CD4-positive, alpha-beta T cell treated with Interleukin-2 at 100 ng/mL for 4 hours (primary cell): ENCODE results near the gene LPAR1.

Experiments used
- DNase-seq: peaks from one replicate; pipeline ENCODE4 v3.0.0-alpha.2; 2020; ENCODE audit warnings: low spot score

The LPAR1 gene

DNA sequence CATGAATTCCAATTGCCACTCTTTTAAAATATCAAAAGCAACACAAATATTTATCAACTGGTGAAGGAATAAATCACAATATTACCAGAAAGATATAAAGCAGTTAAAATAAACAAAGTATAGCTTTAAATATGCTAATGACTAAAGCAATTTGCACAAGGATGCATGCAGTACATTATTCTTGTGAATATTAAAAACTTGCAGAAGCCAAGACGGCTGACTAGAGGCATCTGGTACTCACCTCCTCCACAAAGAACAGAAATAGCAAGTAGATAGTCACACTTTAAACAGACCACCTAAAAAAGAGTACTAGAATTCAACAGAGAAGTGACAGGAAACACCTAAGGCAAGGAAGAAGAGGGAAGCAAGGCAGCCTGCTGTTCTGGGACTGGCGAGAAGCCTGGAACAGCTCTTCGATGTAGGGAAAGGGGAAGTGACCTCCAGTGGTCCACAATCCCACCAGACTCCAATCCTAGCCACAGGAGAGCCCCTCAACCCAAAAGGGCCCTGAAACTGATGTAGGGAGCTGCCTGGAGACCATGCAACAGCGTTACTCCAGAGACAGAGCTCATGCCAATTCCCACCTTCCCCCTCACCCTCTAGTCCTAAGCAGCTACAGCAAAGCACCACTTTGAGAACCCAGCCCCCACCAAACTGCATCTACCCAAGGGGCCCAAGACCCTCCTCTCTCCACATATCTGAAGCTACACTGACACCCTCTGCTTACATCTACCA is 86.3 kb downstream of the LPAR1 start:
- DNase-seq = no peak

DNA sequence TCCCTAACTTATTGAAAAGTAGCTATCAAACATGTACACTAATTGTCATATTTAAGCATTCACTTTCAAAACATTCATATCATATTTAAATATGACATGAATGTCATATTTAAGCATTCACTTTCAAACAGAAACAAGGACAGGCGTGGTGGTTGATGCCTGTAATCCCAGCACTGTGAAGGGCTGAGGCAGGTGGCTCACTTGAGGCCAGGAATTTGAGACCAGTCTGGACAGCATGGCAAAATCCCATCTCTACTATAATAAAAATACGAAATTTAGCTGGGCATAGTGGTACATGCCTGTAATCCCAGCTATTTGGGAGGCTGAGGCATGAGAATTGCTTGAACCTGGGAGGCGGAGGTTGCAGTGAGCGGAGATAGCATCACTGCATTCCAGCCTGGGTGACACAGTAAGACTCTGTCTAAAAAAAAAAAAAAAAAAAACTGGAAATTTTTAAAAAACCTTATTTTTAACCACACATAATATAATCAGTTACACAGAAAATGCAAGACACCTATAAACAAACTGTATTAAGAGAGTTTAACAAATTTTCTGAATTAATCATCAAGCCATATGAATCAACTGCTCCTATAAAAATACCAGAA is 88.1 kb downstream of the LPAR1 start:
- DNase-seq = no peak

DNA sequence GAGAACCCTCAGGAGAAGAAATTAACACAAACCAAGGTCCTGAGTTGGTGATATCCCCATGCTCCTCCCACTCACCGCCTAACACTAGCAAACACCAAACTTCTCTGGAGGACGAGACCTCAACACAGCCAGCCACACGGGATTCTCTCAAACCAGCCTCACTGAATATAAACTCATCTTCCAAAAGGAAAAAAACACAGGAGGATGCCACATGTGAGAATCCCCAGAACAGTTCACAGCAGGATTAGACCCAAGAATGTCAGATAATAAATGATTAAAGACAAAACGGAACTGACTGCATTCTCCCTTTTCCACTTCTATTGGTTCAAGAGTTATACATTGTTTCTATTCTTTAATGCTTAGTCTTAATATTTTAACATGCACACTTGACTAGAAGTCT is 89.2 kb downstream of the LPAR1 start:
- no peak for DNase-seq

DNA sequence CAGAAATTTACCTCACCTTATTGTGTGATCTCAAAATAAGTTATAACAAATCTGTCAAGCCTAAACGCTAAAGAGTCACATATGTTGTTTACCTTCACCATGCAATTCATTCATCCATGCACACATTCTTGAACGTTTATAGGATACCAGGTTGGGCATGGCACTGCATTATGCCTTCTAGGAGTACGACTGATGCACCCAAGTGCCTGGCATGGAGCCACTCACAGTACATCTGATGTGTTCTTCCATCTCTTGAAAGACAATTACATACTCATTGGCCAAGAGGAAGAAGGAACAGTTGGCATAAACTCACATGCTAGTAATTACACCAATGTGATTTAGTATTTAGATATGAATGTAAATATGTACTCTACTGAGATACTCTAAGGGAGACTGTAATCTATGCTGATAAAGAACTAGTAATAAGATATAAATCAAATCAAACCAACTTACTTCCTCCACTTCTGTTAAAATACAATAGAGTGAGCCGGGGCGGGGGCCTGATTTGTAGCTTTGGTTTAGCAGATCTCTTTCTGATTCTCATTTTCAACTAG is 90.7 kb downstream of the LPAR1 start:
- DNase-seq = no peak

DNA sequence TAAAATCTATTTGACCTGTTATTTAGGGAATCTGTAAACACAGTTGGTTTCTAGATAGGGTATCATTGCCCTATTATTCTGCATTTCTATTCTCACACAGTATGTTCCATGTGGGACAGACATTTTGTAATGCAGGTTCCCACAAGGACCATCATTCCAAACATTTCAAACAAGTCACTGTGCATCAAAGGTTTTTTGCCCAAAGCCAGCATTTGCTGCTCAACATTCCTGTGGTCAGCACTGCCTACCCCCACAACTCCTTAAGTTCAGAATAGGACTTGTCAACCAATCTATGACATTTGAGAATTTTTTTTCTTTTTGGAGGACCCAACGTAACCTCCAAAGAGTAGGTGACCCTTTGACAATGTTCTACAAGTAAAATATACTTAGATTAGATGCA is 95.7 kb downstream of the LPAR1 start:
- DNase-seq = no peak

DNA sequence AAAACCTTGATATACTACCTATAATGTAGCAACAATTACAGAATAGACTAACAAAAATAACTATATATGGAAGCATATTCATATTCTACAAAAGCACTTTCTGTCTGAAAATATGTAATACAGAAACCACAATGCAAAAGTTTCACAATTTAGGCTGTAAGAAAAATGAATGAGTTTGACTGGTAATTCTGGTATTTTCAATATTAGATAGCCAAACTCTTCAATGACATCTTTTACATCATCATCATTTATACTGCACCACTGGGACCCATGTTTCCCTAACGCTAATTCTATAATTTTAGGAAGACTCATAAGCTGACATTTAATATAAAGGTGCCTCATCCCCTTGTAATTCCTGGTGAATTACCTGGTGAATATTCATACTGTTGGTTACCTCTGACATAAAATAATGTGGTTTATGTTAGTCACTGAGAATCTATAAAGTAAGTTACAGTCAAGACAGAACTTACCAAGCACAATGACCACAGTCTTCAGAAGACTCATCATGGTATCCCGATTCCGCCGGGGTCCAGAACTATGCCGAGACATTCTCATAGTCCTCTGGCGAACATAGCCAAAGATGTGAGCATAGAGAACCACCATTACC is 97.2 kb downstream of the LPAR1 start:
- DNase-seq = no peak

DNA sequence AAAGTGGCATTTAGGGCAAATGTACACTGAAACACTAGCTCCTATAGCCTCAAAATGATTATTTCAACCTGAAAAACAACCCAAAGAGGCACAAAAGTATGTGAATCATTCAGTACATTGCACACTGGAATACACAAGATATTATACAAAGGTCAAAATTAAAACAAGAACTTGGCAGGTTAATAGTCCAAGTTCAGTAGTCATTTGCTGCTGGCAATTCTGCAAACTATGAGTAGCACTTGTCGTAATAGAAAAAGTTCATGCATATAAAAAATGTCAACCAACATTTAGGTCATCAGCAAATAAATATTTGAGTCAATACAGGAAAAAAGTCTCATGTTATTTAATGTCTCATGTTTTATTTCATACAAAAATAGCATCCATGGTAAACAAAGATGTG is 98.7 kb downstream of the LPAR1 start:
- no peak for DNase-seq

DNA sequence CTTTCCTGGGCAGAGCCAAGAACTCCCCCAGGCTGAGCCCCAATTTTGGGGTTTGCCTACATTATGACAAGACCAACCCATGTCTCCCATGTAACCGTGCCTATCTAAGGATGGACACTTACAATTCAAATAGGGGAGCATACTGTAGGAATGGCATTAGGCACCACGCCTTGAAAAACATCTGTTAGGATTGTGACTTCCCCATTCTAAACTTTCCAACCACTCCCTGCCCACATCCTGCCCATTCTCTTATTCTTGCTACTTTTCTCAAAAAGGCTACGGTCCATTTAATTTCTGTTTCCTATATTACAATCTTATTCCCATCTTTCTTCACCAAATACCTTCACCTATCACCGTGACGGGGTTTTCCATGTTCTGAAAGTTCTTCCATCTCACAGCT is 99.2 kb downstream of the LPAR1 start:
- no peak for DNase-seq

DNA sequence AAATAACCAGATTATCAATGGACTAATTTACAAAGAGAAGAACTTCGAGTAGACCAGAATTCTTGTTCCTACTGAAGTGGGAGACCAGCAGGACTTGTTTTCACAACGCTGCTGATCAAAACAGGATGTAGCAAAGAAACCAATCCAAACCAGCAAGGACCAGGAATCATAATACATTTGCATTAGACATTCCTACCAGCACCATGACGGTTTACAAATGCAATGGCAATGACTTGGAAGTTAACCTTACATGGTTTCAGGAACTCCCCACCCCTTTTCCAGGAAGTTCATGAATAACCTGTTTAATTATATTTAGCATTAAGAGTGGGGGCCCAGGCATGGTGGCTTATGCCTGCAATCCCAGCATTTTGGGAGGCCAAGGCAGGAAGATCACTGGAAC is 100.0 kb downstream of the LPAR1 start:
- no peak for DNase-seq

DNA sequence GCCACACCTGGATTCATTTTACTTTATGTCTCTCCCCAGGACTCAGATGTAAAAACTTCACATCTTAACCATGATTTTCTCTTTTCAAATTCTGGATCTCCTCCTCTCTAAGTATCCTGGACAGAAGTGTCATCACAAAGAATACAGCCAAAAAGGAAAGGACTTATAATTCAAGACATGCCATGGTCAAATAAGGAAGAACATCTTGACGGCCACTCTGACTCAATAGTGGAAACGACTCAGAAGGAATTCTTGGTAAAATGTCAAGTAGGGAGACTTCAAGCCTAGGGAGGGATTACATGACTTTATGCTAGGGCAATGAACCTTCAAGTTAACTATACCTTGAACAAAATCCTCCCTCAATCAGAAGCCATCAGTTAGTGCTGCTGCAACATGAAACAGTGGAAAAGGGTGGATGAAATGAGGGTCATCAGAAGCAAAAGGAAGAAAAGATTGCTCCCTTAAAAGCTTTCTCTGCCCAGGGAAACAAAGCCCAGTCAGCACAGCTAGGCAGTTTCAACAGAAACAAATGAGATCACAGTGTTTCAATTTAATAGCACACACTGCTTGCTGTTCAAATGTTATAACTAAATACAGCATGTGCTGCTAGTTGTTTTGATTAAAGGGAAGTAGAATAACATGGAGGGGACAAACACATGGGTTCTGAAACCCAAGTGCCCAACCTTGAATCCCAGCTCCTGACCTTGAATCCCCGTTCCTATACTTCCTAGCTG is 101.4 kb downstream of the LPAR1 start:
- DNase-seq = no peak

DNA sequence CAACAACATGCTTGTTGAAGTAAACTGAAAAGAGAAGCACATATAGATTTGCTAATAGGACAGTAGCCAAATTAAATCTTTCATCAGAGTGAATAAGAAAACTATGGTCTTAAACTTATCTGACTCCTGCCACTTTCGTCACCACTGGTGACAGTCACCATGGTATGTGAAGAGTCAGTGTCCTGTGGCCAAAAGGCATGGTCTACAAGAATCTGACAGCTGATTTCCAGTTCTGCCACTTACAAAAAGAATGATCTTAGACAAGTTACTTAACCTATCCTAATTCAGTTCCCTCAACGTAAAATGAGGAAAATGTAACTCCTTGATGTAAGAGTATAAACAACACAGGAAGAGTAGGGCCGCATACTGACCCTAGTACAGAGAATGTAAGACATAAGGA is 102.0 kb downstream of the LPAR1 start:
- DNase-seq = no peak

DNA sequence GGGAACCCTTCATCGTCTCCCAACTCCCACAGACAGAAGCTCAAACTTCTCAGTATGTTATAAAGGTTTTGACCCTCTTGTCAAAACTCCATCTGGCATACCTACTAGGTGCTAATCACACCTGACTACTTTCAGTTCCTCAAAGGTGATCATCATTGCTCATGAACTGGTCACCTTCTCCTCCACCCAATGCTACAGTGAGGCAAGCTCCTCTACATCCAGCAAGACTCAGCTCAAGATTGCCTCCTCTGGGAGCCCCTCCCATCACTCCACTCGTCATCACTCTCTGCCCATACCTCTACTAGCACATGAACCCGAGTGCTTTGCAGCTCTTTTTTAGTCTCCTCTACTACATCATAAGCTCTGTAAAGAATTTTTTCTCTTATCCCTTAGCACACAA is 102.4 kb downstream of the LPAR1 start:
- no peak for DNase-seq

DNA sequence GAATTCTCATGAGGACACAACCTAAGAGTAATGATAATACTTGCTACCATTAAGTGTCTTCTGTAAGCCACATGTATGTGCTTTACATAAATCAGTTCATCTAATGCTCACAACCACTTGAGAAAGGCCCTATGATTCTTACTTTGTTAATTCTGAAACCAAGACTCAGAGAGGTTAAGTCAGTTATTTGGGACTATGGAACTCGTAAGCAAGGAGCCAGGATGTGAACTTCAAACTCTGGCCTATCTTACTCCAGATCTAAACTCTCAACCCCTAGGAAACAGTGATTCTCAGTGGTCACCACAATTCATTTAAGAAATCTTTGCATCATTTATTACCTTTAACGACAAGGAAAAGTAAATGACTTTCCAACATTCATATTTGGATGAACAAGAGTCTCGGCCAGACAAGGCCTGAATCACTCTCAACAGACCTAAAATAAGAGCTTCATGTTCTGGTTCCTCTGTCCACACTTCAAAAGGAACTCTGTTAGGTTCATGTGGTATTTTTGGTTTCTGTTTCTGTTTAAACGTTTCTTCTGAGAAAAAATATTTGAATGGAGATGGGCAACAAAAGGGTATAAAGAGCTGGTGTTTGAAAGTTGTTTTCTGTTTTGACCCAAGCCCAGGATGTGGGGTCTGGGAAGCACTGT is 104.8 kb downstream of the LPAR1 start:
- DNase-seq = no peak

DNA sequence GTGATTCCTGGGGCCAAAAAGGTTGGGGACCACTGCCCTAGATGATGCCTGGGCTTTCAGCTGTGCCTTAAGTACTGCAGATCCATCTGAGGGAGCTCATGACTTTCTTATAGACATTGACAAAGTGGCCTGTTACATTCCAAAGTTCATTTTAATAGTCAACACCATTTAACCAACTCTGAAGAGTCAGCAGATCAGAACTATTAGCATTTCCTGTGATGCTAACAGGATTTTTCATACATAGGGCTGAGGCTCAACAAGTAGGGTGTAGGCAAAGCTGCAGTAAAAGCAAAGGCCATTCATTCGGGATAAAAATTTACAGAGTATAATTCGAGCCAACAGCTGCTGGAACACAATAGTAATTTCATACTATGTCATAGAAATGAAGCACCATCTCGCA is 105.4 kb downstream of the LPAR1 start:
- no peak for DNase-seq

DNA sequence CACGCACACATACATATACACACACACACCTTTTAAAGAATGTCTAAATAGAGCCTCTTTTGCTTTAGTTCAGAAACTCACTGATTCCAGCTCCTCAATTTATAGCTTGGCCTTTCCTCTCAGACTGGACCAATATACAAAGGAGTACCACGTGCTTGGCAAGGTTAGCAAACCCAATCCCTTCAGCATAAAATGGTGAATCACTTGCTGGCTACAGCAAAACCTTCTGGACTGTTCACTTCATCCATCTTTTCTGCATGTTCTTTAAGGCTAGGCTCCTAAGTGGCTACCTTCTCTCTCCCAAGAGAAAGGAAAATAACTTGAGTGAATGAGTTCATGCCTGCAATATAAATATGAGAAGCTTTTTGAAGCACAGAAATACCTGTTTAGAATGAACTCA is 109.7 kb downstream of the LPAR1 start:
- DNase-seq = no peak

DNA sequence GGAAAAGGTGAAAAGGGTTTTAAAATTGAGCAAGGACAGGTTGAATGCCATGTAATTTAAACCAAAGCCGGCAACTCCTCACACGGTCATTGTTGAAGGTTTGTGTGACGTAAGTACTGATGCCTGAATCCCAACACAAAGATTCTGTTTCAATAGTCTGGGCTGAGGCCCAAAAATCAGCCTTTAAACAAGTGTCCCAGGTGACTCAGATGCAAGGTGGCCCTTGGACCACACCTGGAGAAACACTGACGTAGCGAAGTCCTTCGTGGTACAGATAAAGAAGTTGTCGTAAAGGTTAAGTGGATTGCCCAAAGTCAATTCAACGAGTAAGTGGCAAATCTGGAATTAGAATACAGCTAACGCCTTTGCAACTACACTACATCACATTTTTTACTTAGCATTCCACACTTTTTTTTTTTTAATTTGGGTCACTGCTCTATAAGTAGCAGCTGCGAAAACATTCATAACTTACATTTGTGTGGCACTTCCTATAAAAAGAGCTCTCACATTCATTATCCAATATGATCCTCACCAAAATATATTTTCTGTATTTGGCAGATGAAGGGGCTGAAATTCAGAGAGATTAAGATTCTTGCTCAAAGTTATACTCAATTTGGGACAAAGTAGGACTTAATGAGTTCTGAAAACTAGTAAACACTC is 111.3 kb downstream of the LPAR1 start:
- no peak for DNase-seq

DNA sequence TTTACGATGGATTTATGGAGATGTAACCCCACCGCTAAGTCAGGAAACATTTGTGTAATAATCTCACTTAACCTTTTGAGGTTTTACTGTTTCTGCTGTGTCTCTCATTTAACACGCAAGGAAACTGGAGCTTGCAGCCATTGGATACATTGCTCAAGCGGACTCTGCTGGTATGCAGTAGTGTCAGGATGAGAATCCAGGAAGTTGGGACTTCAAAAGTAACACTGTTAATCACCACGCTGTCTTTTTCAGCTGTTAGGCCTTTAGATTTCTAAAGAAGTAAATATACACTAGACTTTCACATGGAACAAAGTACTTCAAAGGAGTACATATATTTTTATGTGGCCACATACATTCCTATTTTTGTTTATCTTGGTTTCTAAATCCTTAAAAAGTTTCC is 114.7 kb downstream of the LPAR1 start:
- no peak for DNase-seq

DNA sequence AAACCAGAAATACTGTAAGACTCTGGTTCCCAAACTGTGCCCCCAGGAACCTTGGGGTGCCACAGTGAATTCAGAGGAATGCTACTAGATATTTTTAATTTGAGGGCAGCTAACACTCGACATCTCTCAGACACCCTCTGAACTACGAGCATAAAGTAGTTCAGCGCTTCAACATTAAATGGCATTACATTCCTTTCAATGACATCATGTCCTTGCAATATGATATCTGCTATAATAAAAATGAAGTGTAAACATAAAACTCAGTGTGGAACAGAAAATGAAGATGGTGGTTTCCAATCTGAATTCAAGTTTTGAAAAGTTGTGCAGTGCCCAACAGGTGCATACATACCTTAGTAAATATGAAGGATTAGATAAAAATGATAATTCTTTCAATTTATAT is 116.1 kb downstream of the LPAR1 start:
- DNase-seq = no peak

DNA sequence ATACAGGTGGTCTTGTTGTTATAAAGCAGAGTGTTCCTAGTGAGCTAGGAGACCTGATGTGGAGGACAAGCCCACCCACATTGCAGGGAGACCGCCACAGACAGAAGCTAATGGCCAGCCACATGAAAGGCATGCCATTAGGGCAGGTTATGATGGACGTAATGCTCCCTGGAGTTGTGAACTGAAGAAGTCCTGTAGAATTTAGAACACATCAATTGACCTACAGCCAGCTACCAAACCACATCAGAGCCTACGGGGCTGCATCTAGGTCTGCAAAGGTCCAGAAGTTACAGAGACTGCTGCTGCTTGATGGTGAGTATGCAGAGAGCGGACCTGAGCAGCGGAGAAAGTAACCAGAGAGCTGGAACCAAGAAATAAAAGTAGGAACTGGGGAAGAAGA is 116.6 kb downstream of the LPAR1 start:
- DNase-seq = no peak

DNA sequence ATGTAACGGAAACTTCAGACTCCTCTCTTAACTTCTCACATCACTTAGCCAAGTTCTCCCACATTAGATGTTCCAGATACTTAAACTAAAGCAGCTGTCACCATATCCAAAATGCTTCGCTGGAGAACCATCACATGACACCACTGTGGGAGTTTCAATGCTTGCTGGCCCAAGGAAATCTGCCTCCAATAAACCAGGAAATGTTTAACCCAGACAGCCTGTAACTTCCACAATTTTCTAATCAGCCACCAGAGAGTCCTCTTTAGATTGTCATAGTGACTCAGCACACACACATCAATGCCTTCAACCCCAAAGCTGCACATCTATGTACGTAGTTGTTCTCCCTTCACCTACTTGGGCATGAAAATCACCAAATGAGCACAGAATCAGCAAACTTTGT is 118.7 kb downstream of the LPAR1 start:
- DNase-seq = no peak

DNA sequence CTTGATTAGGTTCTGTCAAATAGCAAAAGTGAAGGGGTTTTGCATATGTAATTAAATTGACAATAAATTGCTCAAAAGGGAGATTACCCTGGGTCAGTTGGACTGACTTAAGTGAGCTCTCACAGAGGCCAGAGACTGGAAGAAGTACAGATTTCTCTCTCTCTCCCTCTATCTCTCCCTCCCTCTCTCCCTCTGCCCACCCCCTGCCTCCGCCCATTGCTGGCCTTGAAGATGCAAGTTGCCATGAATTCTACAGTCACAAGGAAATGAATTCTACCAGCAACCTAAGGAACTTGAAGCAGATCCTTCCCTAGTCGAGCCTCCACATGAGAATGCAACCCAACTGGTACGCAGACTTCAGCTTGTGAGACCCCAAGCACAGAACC is 119.2 kb downstream of the LPAR1 start:
- DNase-seq = no peak
